K562 (cell line): ENCODE data around the gene MEGF11. TPM values are rescaled to one million over a fixed set of nuclear protein-coding genes. Genes with fewer than 3 reads are reported as not detected.

Experiments used
- ATAC-seq: fragments of 200-7000 bp; cut with Tn5 transposase; 3 replicates; pipeline ENCODE4 v1.9.1; 2020; ENCODE audit warnings: moderate library complexity
- BruUV-seq: library from RNA; stranded (reverse); fragments of 400-500 nt; replicated peaks from 2 replicates; lab custom pipeline; 2021; lab: Mats Ljungman, UMichigan
- CTCF ChIA-PET: fragments of 300-600 bp; formaldehyde crosslinking; extraction: SDS; loops from one replicate; lab custom pipeline; 2021; ENCODE audit warnings: low intra/inter-chr PET ratio; lab: Yijun Ruan, JAX
- POLR2A ChIA-PET: fragments of 300-600, 350-650 bp; sonication (Branson Sonifier 250); formaldehyde crosslinking; extraction: SDS; loops from one replicate; lab custom pipeline; 2021; ENCODE audit warnings: antibody characterized with exemption, inconsistent platforms; lab: Yijun Ruan, JAX
- DNase-seq, 4 experiments: peaks; one replicate each; pipeline versions ENCODE4 v3.0.0 to v3.0.0-alpha.2; 2011 to 2018; ENCODE audit warnings: low spot score in 3 of 4, mixed read lengths in 3 of 4; ENCODE audit errors: extremely low read depth in 1 of 4
- FAIRE-seq: peaks from 2 replicates; lab custom pipeline; 2011; peaks lifted over from hg19 to GRCh38; lab: Jason Lieb, UNC
- H2AFZ ChIP-seq: 2 replicates; pipeline ENCODE4 v1.6.0; 2011; ENCODE audit warnings: low read depth, low read length, control low read depth, inconsistent platforms
- H3K27ac ChIP-seq: fragments of 200-600 bp; 3 replicates; pipeline ENCODE4 v1.8.0; 2011; ENCODE audit warnings: low read depth, mild to moderate bottlenecking, control low read depth, inconsistent platforms, low read length, moderate library complexity, mixed read lengths; ENCODE audit errors: extremely low read depth
- H3K27me3 ChIP-seq, 2 experiments: fragments of 300-600 bp in 1 of 2; 2 replicates in 1 of 2; 3 replicates in 1 of 2; pipeline versions ENCODE4 v1.6.0 to v1.8.0; 2011; ENCODE audit warnings: inconsistent platforms in 2 of 2, low read length in 2 of 2, mild to moderate bottlenecking in 1 of 2, mixed read lengths in 1 of 2, moderate library complexity in 1 of 2; ENCODE audit not compliant: control insufficient read depth in 2 of 2, insufficient read depth in 2 of 2
- H3K36me3 ChIP-seq: fragments of 300-600 bp; 3 replicates; pipeline ENCODE4 v1.8.0; 2011; ENCODE audit warnings: mild to moderate bottlenecking, low read length, inconsistent platforms; ENCODE audit not compliant: control insufficient read depth, insufficient read depth
- H3K4me1 ChIP-seq, 2 experiments: fragments of 200-600 bp in 1 of 2; replicated peaks in 1 of 2; 2 replicates in 1 of 2; 3 replicates in 1 of 2; pipeline versions ENCODE4 v1.5.1 to v1.8.0; 2011; ENCODE audit warnings: inconsistent platforms in 2 of 2, low read length in 2 of 2, mild to moderate bottlenecking in 1 of 2, mixed read lengths in 1 of 2, moderate library complexity in 1 of 2; ENCODE audit not compliant: control insufficient read depth in 2 of 2, insufficient read depth in 2 of 2
- H3K4me2 ChIP-seq: 2 replicates; pipeline ENCODE4 v1.6.1; 2011; ENCODE audit warnings: low read length, control low read depth, inconsistent platforms, mixed read lengths; ENCODE audit not compliant: insufficient read depth
- H3K4me3 ChIP-seq: fragments of 200-600 bp; sonication (generic), shearing (Covaris generic); 2 replicates; pipeline ENCODE4 v1.5.1; 2016; ENCODE audit warnings: control low read depth, inconsistent platforms
- H3K79me2 ChIP-seq: fragments of 200-600 bp; 3 replicates; pipeline ENCODE4 v1.8.0; 2011; ENCODE audit warnings: low read length, inconsistent platforms; ENCODE audit not compliant: control insufficient read depth, insufficient read depth
- H3K9ac ChIP-seq, 2 experiments: 2 replicates each; pipeline versions ENCODE4 v1.6.0 to v1.6.1; 2011; ENCODE audit warnings: low read depth in 2 of 2, low read length in 2 of 2, control low read depth in 1 of 2, inconsistent platforms in 1 of 2, mild to moderate bottlenecking in 1 of 2, mixed read lengths in 1 of 2; ENCODE audit not compliant: insufficient read depth in 1 of 2
- H3K9me1 ChIP-seq: one replicate; pipeline ENCODE4 v1.6.0; 2011; ENCODE audit warnings: inconsistent platforms, mild to moderate bottlenecking, low read length, moderate library complexity; ENCODE audit not compliant: control insufficient read depth, insufficient read depth
- H3K9me3 ChIP-seq: replicated peaks from 2 replicates; pipeline ENCODE4 v1.5.1; 2011; ENCODE audit warnings: low read depth, low read length, inconsistent platforms; ENCODE audit not compliant: control insufficient read depth, insufficient read depth
- H4K20me1 ChIP-seq: replicated peaks from 2 replicates; pipeline ENCODE4 v1.6.1; 2011; ENCODE audit warnings: low read length, inconsistent platforms, mixed read lengths; ENCODE audit not compliant: control insufficient read depth, insufficient read depth
- HDAC2 ChIP-seq: fragments of 450-650 bp; IDR thresholded peaks from 2 replicates; pipeline ENCODE4 v1.6.1; 2016; ENCODE audit warnings: mild to moderate bottlenecking
- HDAC6 ChIP-seq: IDR thresholded peaks from 2 replicates; pipeline ENCODE4 v1.6.1; 2012; ENCODE audit warnings: low read depth, mild to moderate bottlenecking, control low read depth, inconsistent platforms, low read length, moderate library complexity
- HES1 ChIP-seq: fragments of 450-650 bp; IDR thresholded peaks from 2 replicates; pipeline ENCODE4 v1.6.1; 2016; ENCODE audit warnings: low read depth, mild to moderate bottlenecking, moderate library complexity
- HNRNPUL1 ChIP-seq: fragments of 200-400 bp; formaldehyde crosslinking; IDR thresholded peaks from 2 replicates; pipeline ENCODE4 v1.6.1; 2017; ENCODE audit warnings: low read length
- NFE2L1 ChIP-seq: fragments of 450-650 bp; IDR thresholded peaks from 2 replicates; pipeline ENCODE4 v1.6.1; 2016; ENCODE audit warnings: missing genetic modification characterization, low read depth, mild to moderate bottlenecking, missing compliant biosample characterization, moderate library complexity, borderline replicate concordance
- NFRKB ChIP-seq: fragments of 450-650 bp; IDR thresholded peaks from 2 replicates; pipeline ENCODE4 v1.6.1; 2016; ENCODE audit warnings: low read depth
- PHF21A ChIP-seq: fragments of 450-650 bp; IDR thresholded peaks from 2 replicates; pipeline ENCODE4 v1.6.1; 2017; ENCODE audit warnings: low read depth, borderline replicate concordance
- RERE ChIP-seq: sonication (generic); formaldehyde crosslinking; IDR thresholded peaks from 2 replicates; pipeline ENCODE4 v1.8.0; 2023; ENCODE audit warnings: missing genetic modification reagents, mild to moderate bottlenecking, borderline replicate concordance
- TCF7 ChIP-seq: sonication (generic); IDR thresholded peaks from 2 replicates; pipeline ENCODE4 v1.6.1; 2016; ENCODE audit warnings: antibody characterized with exemption, borderline replicate concordance
- TEAD4 ChIP-seq, 2 experiments: sonication (generic) in 1 of 2; formaldehyde crosslinking in 1 of 2; IDR thresholded peaks; 2 replicates each; pipeline versions ENCODE4 v1.6.1 to v1.8.0; 2012 to 2022; ENCODE audit warnings: borderline replicate concordance in 1 of 2, inconsistent platforms in 1 of 2, low read length in 1 of 2, mild to moderate bottlenecking in 1 of 2, missing genetic modification reagents in 1 of 2
- ZNF561 ChIP-seq: fragments of 450-650 bp; formaldehyde crosslinking; conservative IDR thresholded peaks from 2 replicates; pipeline ENCODE4 v1.4.0; 2020; ENCODE audit warnings: mild to moderate bottlenecking, moderate library complexity
- ZNF780A ChIP-seq: fragments of 250-450 bp; sonication (Bioruptor Pico); IDR thresholded peaks from 2 replicates; pipeline ENCODE4 v1.5.0; 2021; ENCODE audit warnings: mild to moderate bottlenecking
- WGBS: fragments of 100-300 bp; shearing (Covaris generic); methylation state at CpG from one replicate; pipeline ENCODE4 v1.1.6; 2016; ENCODE audit warnings: low coverage, mixed read lengths; ENCODE audit not compliant: insufficient coverage; ENCODE audit errors: missing lambda C conversion rate; 5-methylcytosine and 5-hydroxymethylcytosine counted together
- in situ Hi-C: fragments of 300-500 bp; cut with MboI; formaldehyde crosslinking; loops from 4 replicates; pipeline ENCODE4 v1.15.0; 2018; ENCODE audit warnings: inconsistent platforms, mixed read lengths
- intact Hi-C: fragments of 100-400 bp; cut with micrococcal nuclease; formaldehyde crosslinking; loops from 2 replicates; pipeline ENCODE4 v1.14.2; 2022
- polyA plus RNA-seq, 8 experiments: library from polyadenylated mRNA; depleted of rRNA in 4 of 8; stranded (reverse) in 5 of 8; unstranded in 3 of 8; fragments of >200 nt; fragmentation: Nextera tagmentation in 2 of 8; fragmentation: Illumina TruSeq in 1 of 8; extraction: Ambion mirVana in 2 of 8; extraction: Trizol in 1 of 8; gene quantifications; 2 replicates each; pipeline versions ENCODE4 v1.2.1 to v1.2.3, GENCODE V29; 2011 to 2014; ENCODE audit warnings: inconsistent platforms in 1 of 8, missing spikeins in 1 of 8
- total RNA-seq, 7 experiments: library from RNA; depleted of rRNA in 6 of 7; stranded (reverse); fragments of >200 nt in 6 of 7; fragmentation: Illumina TruSeq in 2 of 7; extraction: Trizol in 2 of 7; gene quantifications; 2 replicates each; pipeline versions ENCODE4 v1.2.1 to v1.2.3, GENCODE V29; 2011 to 2021; ENCODE audit warnings: low replicate concordance in 1 of 7

The MEGF11 gene
- total and polyA plus RNA-seq, 9 of the 15 experiments (the other 6 are each of a cell fraction or from before 2014, with no cell fraction given), result 0.06 to 0.23 (median 0.20) TPM; not detected in 6

DNA sequence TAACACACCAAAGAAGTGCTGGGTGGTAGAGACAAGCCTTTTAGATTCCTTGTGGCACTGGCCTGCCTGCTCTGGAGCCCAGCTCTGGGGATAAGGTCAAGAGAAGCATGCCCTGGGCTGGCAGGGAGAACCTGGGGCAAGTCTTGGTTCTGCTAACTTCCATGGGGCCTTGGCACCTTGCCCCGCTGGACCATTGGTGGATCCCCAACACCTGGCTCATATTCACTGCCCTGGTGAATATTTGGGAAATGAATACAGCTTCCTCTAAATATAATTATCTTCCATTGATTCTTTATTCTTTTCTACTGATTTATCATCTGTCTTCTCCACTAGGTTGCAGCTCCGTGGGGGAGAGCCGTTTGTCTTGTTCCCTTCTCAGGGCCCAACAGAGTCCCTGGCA lies 294.7 kb downstream of the MEGF11 start:
- Histone ChIP-seq H4K20me1 (peaks cover 7% of the 10 kb centered on the region; the same call in 1 of the 2 replicates), H3K27me3 (peaks cover 16 to 48% of the 10 kb centered on the region in 2 experiments), H3K9ac (no peak overlapping the region), H3K4me2 (no peak overlapping the region), H3K9me3 (no peaks in the 10 kb centered on the region), H3K79me2 (no peaks in the 10 kb centered on the region), H3K4me3 (no peak overlapping the region), H3K36me3 (no peaks in the 10 kb centered on the region), H3K27ac (no peak overlapping the region), H3K4me1 (peaks cover 0 to 2% of the 10 kb centered on the region in 2 experiments; a peak in 2 of 5 replicates), H2AFZ (no peak overlapping the region), H3K9me1 (peaks cover 4% of the 10 kb centered on the region)
- intact Hi-C loops, result no loop called here
- CTCF ChIA-PET, result no interaction called here
- WGBS, result 0% methylated on average over 3 of the region's 3 CpGs
- no TSS peak for BruUV-seq
- in situ Hi-C loops, result no loop called here
- ATAC-seq (no peak), DNase-seq (no peak), FAIRE-seq (no peak)
- POLR2A ChIA-PET, result interaction anchor here (0.7 kb wide), 2 partner anchors 11 to 31 kb away, joined by 3 read pairs; no protein-coding TSS in a partner anchor
- TF ChIP-seq NFRKB (no peak), PHF21A (no peak), HDAC6 (no peak), ZNF780A (CRISPR knock-in tag) (no peak), HNRNPUL1 (no peak), HDAC2 (no peak), RERE (CRISPR knock-in tag) (no peak), TEAD4 (IDR thresholded peaks at IDR 0.05; ENCODE audit: low read length) (no peak), TEAD4 (CRISPR knock-in tag; IDR thresholded peaks at IDR 0.05; ENCODE audit: borderline replicate concordance) (no peak), ZNF561 (no peak), TCF7 (no peak), HES1 (no peak), NFE2L1 (tag) (no peak)
